H1 (cell line): ENCODE measurements around the gene MYBPH. TPM values are rescaled to one million over a fixed set of nuclear protein-coding genes. Genes with fewer than 3 reads are reported as not detected.
A peak's percentile ranks its signal among the peaks of the same experiment; 100 is the strongest.

Experiments used
- CTCF ChIA-PET: fragments of 300-600 bp; sonication (Branson Sonifier 250); formaldehyde crosslinking; loops from one replicate; lab custom pipeline; 2021; ENCODE audit not compliant: partially characterized antibody; lab: Charles Lee
- POLR2A ChIA-PET: fragments of 300-600 bp; sonication (Branson Sonifier 250); formaldehyde crosslinking; loops from one replicate; lab custom pipeline; 2021; ENCODE audit warnings: inconsistent platforms; ENCODE audit not compliant: partially characterized antibody; lab: Charles Lee
- DNase-seq, 2 experiments: peaks; one replicate each; pipeline versions ENCODE4 v3.0.0 to v3.0.0-alpha.2; 2010 to 2022; ENCODE audit warnings: low spot score in 2 of 2, low read depth in 1 of 2, mixed read lengths in 1 of 2
- FAIRE-seq: peaks from 2 replicates; lab custom pipeline; 2011; peaks lifted over from hg19 to GRCh38; lab: Jason Lieb, UNC
- H2AFZ ChIP-seq: 2 replicates; pipeline ENCODE4 v1.8.1; 2012; ENCODE audit warnings: low read length, inconsistent platforms
- H2AK5ac ChIP-seq: 2 replicates; pipeline ENCODE4 v1.6.1; 2013; ENCODE audit warnings: low read depth, low read length
- H2BK120ac ChIP-seq: replicated peaks from 2 replicates; pipeline ENCODE3; 2013; ENCODE audit warnings: low read depth, low read length, inconsistent platforms
- H2BK12ac ChIP-seq: 2 replicates; pipeline ENCODE4 v1.6.1; 2013; ENCODE audit warnings: low read depth, low read length
- H2BK15ac ChIP-seq: 2 replicates; pipeline ENCODE4 v1.6.1; 2013; ENCODE audit warnings: low read length
- H2BK20ac ChIP-seq: 2 replicates; pipeline ENCODE4 v1.6.1; 2013; ENCODE audit warnings: low read length
- H2BK5ac ChIP-seq: 2 replicates; pipeline ENCODE4 v1.6.1; 2013; ENCODE audit warnings: low read depth, low read length
- H3K14ac ChIP-seq: 2 replicates; pipeline ENCODE4 v1.6.1; 2013; ENCODE audit warnings: inconsistent platforms; ENCODE audit not compliant: insufficient read length
- H3K18ac ChIP-seq: 2 replicates; pipeline ENCODE4 v1.6.1; 2013; ENCODE audit warnings: low read length; ENCODE audit errors: extremely low read depth
- H3K23ac ChIP-seq: 2 replicates; pipeline ENCODE4 v1.6.1; 2013; ENCODE audit warnings: inconsistent platforms; ENCODE audit not compliant: insufficient read length
- H3K23me2 ChIP-seq: 2 replicates; pipeline ENCODE4 v1.6.1; 2013; ENCODE audit warnings: low read depth, low read length
- H3K27ac ChIP-seq: 2 replicates; pipeline ENCODE4 v1.6.1; 2011; ENCODE audit warnings: low read depth, low read length, inconsistent platforms
- H3K27me3 ChIP-seq, 4 experiments: replicated peaks in 1 of 4; 1 replicate in 1 of 4; 2 replicates in 3 of 4; pipeline versions ENCODE4 v1.6.1 to v1.8.1; 2011 to 2013; ENCODE audit warnings: low read length in 3 of 4, mild to moderate bottlenecking in 3 of 4, inconsistent platforms in 2 of 4, mixed read lengths in 2 of 4, moderate library complexity in 1 of 4; ENCODE audit not compliant: control insufficient read depth in 3 of 4, insufficient read depth in 3 of 4; ENCODE audit errors: extremely low read depth in 1 of 4
- H3K36me3 ChIP-seq, 4 experiments: 2 replicates each; pipeline versions ENCODE4 v1.6.1 to v1.8.1; 2011 to 2013; ENCODE audit warnings: mild to moderate bottlenecking in 4 of 4, low read length in 3 of 4, moderate library complexity in 2 of 4, control low read depth in 1 of 4, inconsistent platforms in 1 of 4; ENCODE audit not compliant: insufficient read depth in 4 of 4, control insufficient read depth in 2 of 4
- H3K4ac ChIP-seq: replicated peaks from 2 replicates; pipeline ENCODE3; 2013; ENCODE audit warnings: low read length, low read depth, mixed read lengths, inconsistent platforms; ENCODE audit not compliant: insufficient read length
- H3K4me1 ChIP-seq, 4 experiments: replicated peaks in 1 of 4; 1 replicate in 1 of 4; 2 replicates in 3 of 4; pipeline versions ENCODE4 v1.6.1 to v1.8.1; 2011 to 2013; ENCODE audit warnings: low read length in 3 of 4, inconsistent platforms in 2 of 4, mixed read lengths in 1 of 4; ENCODE audit not compliant: insufficient read depth in 4 of 4, control insufficient read depth in 3 of 4
- H3K4me2 ChIP-seq, 2 experiments: 2 replicates each; pipeline versions ENCODE4 v1.6.1 to v1.8.1; 2011 to 2013; ENCODE audit warnings: low read depth in 2 of 2, low read length in 2 of 2, control low read depth in 1 of 2, inconsistent platforms in 1 of 2, mild to moderate bottlenecking in 1 of 2; ENCODE audit not compliant: insufficient read depth in 1 of 2
- H3K4me3 ChIP-seq, 4 experiments: fragments of 200-600, 300-600 bp in 1 of 4; sonication (generic), shearing (Covaris generic), sonication (Bioruptor Twin) in 1 of 4; 2 replicates each; pipeline versions ENCODE4 v1.5.1 to v1.8.1; 2011 to 2016; ENCODE audit warnings: low read length in 4 of 4, low read depth in 3 of 4, control low read depth in 2 of 4, inconsistent platforms in 2 of 4, mild to moderate bottlenecking in 2 of 4, mixed read lengths in 1 of 4, moderate library complexity in 1 of 4; ENCODE audit not compliant: insufficient read depth in 2 of 4; ENCODE audit errors: extremely low read depth in 1 of 4
- H3K56ac ChIP-seq: replicated peaks from 2 replicates; pipeline ENCODE3; 2013; ENCODE audit warnings: low read depth, mild to moderate bottlenecking, mixed read lengths, low read length, inconsistent platforms; ENCODE audit not compliant: insufficient read length
- H3K79me1 ChIP-seq: 2 replicates; pipeline ENCODE4 v1.6.1; 2013; ENCODE audit warnings: low read depth, low read length, control low read depth
- H3K79me2 ChIP-seq, 2 experiments: 2 replicates each; pipeline versions ENCODE4 v1.6.1 to v1.8.1; 2012 to 2013; ENCODE audit warnings: low read length in 2 of 2, mild to moderate bottlenecking in 2 of 2, inconsistent platforms in 1 of 2; ENCODE audit not compliant: insufficient read depth in 2 of 2, control insufficient read depth in 1 of 2
- H3K9ac ChIP-seq, 4 experiments: replicated peaks in 1 of 4; 1 replicate in 1 of 4; 2 replicates in 3 of 4; pipeline versions ENCODE4 v1.6.1 to v1.8.1; 2011 to 2013; ENCODE audit warnings: low read depth in 3 of 4, low read length in 3 of 4, control low read depth in 2 of 4, mild to moderate bottlenecking in 2 of 4, moderate library complexity in 2 of 4, inconsistent platforms in 1 of 4; ENCODE audit errors: extremely low read depth in 1 of 4
- H3K9me3 ChIP-seq, 2 experiments: 2 replicates each; pipeline versions ENCODE4 v1.6.1 to v1.8.1; 2012 to 2013; ENCODE audit warnings: mild to moderate bottlenecking in 2 of 2, moderate library complexity in 2 of 2, control low read depth in 1 of 2, inconsistent platforms in 1 of 2, low read depth in 1 of 2, low read length in 1 of 2, mixed read lengths in 1 of 2; ENCODE audit not compliant: insufficient read depth in 2 of 2
- H4K20me1 ChIP-seq, 2 experiments: replicated peaks in 1 of 2; 2 replicates each; pipeline versions ENCODE3 to v1.8.1; 2011 to 2013; ENCODE audit warnings: inconsistent platforms in 2 of 2, low read length in 2 of 2, mild to moderate bottlenecking in 1 of 2; ENCODE audit not compliant: insufficient read depth in 2 of 2, control insufficient read depth in 1 of 2
- H4K5ac ChIP-seq: 2 replicates; pipeline ENCODE4 v1.6.1; 2013; ENCODE audit warnings: low read length, low read depth, mixed read lengths, inconsistent platforms; ENCODE audit not compliant: insufficient read length
- H4K8ac ChIP-seq: 2 replicates; pipeline ENCODE4 v1.8.0; 2013; ENCODE audit warnings: mild to moderate bottlenecking, moderate library complexity, low read length, inconsistent platforms; ENCODE audit not compliant: insufficient read depth; ENCODE audit errors: extremely low read depth
- H4K91ac ChIP-seq: replicated peaks from 2 replicates; pipeline ENCODE3; 2013; ENCODE audit warnings: low read length, mixed read lengths, inconsistent platforms; ENCODE audit not compliant: insufficient read length
- ATF3 ChIP-seq: IDR thresholded peaks from 2 replicates; pipeline ENCODE4 v1.6.1; 2011; ENCODE audit warnings: low read depth, mild to moderate bottlenecking, low read length; ENCODE audit not compliant: insufficient read depth
- BCL11A ChIP-seq, 2 experiments: IDR thresholded peaks; one replicate each; pipeline ENCODE4 v1.6.1; 2011; ENCODE audit warnings: low read depth in 2 of 2, low read length in 2 of 2, mild to moderate bottlenecking in 2 of 2
- E2F6 ChIP-seq: IDR thresholded peaks from 2 replicates; pipeline ENCODE4 v1.6.1; 2012; ENCODE audit warnings: inconsistent platforms
- EGR1 ChIP-seq: IDR thresholded peaks from 2 replicates; pipeline ENCODE4 v1.6.1; 2011; ENCODE audit warnings: low read depth, low read length, borderline replicate concordance
- GTF2F1 ChIP-seq: IDR thresholded peaks from 2 replicates; pipeline ENCODE4 v1.6.1; 2012; ENCODE audit warnings: low read depth, low read length, improper control_type of control experiment, borderline replicate concordance
- RFX5 ChIP-seq: IDR thresholded peaks from 2 replicates; pipeline ENCODE4 v1.6.1; 2011; ENCODE audit warnings: low read depth, low read length, improper control_type of control experiment, borderline replicate concordance
- RXRA ChIP-seq: IDR thresholded peaks from 2 replicates; pipeline ENCODE4 v1.6.1; 2011; ENCODE audit warnings: low read depth, mild to moderate bottlenecking, low read length, moderate library complexity; ENCODE audit not compliant: insufficient read depth
- SAP30 ChIP-seq: fragments of 300-600 bp; sonication (generic); IDR thresholded peaks from 2 replicates; pipeline ENCODE4 v1.7.1; 2012; ENCODE audit warnings: low read length, moderate library complexity, mild to moderate bottlenecking, inconsistent platforms; ENCODE audit not compliant: insufficient read depth, insufficient replicate concordance
- TAF1 ChIP-seq: IDR thresholded peaks from 2 replicates; pipeline ENCODE4 v1.6.1; 2011; ENCODE audit warnings: mild to moderate bottlenecking, low read depth, low read length
- TCF12 ChIP-seq: IDR thresholded peaks from 2 replicates; pipeline ENCODE4 v1.6.1; 2011; ENCODE audit warnings: low read depth, mild to moderate bottlenecking, low read length
- USF2 ChIP-seq: IDR thresholded peaks from 2 replicates; pipeline ENCODE4 v1.6.1; 2011; ENCODE audit warnings: low read length, improper control_type of control experiment
- YY1 ChIP-seq: IDR thresholded peaks from 2 replicates; pipeline ENCODE4 v1.6.1; 2011; ENCODE audit warnings: low read depth, mild to moderate bottlenecking, low read length
- WGBS, 2 experiments: shearing (Covaris generic) in 1 of 2; methylation state at CpG; one replicate each; pipeline versions ENCODE4 v1.1.6 to v1.1.7; 2013 to 2015; ENCODE audit warnings: low lambda C conversion rate in 2 of 2, mixed read lengths in 2 of 2, inconsistent platforms in 1 of 2, low coverage in 1 of 2, missing lambda C conversion rate in 1 of 2; ENCODE audit not compliant: insufficient replicate concordance in 2 of 2, insufficient coverage in 1 of 2, insufficient read length in 1 of 2; ENCODE audit errors: extremely low coverage in 1 of 2, missing lambda C conversion rate in 1 of 2; 5-methylcytosine and 5-hydroxymethylcytosine counted together
- polyA plus RNA-seq, 7 experiments: library from polyadenylated mRNA; depleted of rRNA in 3 of 7; stranded (reverse) in 5 of 7; unstranded in 2 of 7; fragments of >200 nt in 5 of 7; fragments of 200-250 nt in 2 of 7; gene quantifications; 1 replicate in 5 of 7; 2 replicates in 1 of 7; 4 replicates in 1 of 7; pipeline versions ENCODE4 v1.2.1 to v1.2.3, GENCODE V29; 2011 to 2013; ENCODE audit warnings: missing spikeins in 2 of 7, mixed read lengths in 2 of 7
- total RNA-seq: library from RNA; stranded (reverse); fragmentation: NEBNext Ultra II Directional; extraction: Animal tissue kit (Norgen Biotek cat#: 25700); gene quantifications from 2 replicates; pipeline ENCODE4 v1.2.1, GENCODE V29; 2021

MYBPH gene
- total and polyA plus RNA-seq, 2 of the 8 experiments (the other 6 are each of a cell fraction or from before 2014, with no cell fraction given), result not detected

GRCh38 chr1:203137324-203137723 lies 38.3 kb downstream of the MYBPH start:
- no peak overlapping the region for H2BK12ac ChIP-seq
- DNase-seq, result no peak
- H3K27me3 ChIP-seq, result no peaks in the 10 kb centered on the region
- no peak overlapping the region for H2AK5ac ChIP-seq
- H3K23ac ChIP-seq, result no peak overlapping the region
- H3K9ac ChIP-seq, result no peak overlapping the region
- peaks cover 0 to 13% (median 7%) of the 10 kb centered on the region in 4 experiments; a peak in 4 of 7 replicates for H3K4me1 ChIP-seq
- no peak overlapping the region for H4K8ac ChIP-seq
- H3K79me1 ChIP-seq, result no peaks in the 10 kb centered on the region
- H2AFZ ChIP-seq, result no peak overlapping the region
- H4K91ac ChIP-seq, result no peak overlapping the region
- H3K56ac ChIP-seq, result no peak overlapping the region
- no peak overlapping the region for H3K14ac ChIP-seq
- H3K27ac ChIP-seq, result no peak overlapping the region
- no peaks in the 10 kb centered on the region for H3K36me3 ChIP-seq
- 84% methylated on average over 4 of the region's 4 CpGs; no CpG with 5 or more reads in 1 of the 2 experiments for WGBS, 2 experiments
- H4K20me1 ChIP-seq, result peaks cover 0 to 1% of the 10 kb centered on the region in 2 experiments
- H2BK20ac ChIP-seq, result no peak overlapping the region
- no peak overlapping the region for H2BK5ac ChIP-seq
- FAIRE-seq, result no peak
- H2BK120ac ChIP-seq, result no peak overlapping the region
- no peaks in the 10 kb centered on the region for H3K79me2 ChIP-seq
- no peaks in the 10 kb centered on the region for H3K23me2 ChIP-seq
- POLR2A ChIA-PET, result no interaction called here
- CTCF ChIA-PET, result interaction anchor here (19.1 to 49.1 kb wide), 4 partner anchors 9 to 89 kb away, joined by 511 to 1071 read pairs (median 511); partner anchors contain the start of genes ADORA1 and PPFIA4
- H3K4me2 ChIP-seq, result no peak overlapping the region
- no peak overlapping the region for H3K4ac ChIP-seq
- H4K5ac ChIP-seq, result no peak overlapping the region
- peak overlapping the region; percentile 81; the same call in 1 of the 2 replicates for H2BK15ac ChIP-seq
- no peak overlapping the region for H3K18ac ChIP-seq
- no peak overlapping the region for H3K4me3 ChIP-seq
- H3K9me3 ChIP-seq, result no peaks in the 10 kb centered on the region
- TF ChIP-seq E2F6 (no peak), GTF2F1 (no peak), USF2 (no peak), BCL11A (IDR thresholded peaks at IDR 0.05; ENCODE audit: low read depth in 2 of 2, low read length in 2 of 2) (no peak), YY1 (no peak), TAF1 (no peak), ATF3 (no peak), RFX5 (no peak), TCF12 (no peak), RXRA (no peak), EGR1 (no peak), SAP30 (no peak)
